ENCODE results near the gene CD52.
"Not testable (repeated sequence)": the region's sequence is repeated elsewhere in the genome, so short reads cannot be mapped to it uniquely, and the experiment has no call there.

CD52 gene

GRCh38 chr1:26284597-26285347 is 33.0 kb upstream of the CD52 start:
- DNase-seq: peak; percentile 97

DNA sequence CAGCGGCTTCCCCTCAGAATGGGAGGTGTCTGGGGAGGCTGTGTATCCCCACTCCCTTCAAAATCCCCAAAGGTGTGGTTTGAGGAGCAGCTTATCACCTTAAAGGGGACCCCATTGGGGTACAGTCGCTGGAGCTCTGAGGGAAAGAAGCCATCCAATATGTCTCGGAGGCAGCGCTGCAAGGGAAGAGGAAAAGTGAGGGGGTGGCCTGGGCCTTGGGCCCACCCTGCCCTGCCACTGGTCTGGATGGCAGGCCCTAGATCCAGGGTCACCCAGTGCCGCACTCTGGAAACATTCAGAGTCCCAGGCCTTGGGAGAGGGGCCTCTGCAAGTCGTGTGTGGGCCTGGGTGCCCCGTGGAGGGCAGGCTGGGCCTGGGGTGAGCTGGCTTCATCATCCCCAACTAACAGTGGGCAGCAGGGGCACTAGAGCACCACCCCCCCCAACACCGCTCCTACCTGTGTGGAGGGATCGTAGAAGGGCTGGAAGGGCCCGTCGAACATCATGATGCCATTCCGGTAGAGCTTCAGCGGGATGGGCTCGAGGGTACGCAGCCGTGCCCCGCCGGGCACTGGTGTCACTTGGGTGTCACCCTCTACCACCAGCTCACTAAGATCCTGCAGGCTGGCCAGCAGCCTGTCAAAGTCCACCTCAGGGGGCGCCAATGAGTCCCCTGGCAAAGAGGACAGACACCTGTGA is 32.2 kb upstream of the CD52 start:
- no peak for DNase-seq

DNA sequence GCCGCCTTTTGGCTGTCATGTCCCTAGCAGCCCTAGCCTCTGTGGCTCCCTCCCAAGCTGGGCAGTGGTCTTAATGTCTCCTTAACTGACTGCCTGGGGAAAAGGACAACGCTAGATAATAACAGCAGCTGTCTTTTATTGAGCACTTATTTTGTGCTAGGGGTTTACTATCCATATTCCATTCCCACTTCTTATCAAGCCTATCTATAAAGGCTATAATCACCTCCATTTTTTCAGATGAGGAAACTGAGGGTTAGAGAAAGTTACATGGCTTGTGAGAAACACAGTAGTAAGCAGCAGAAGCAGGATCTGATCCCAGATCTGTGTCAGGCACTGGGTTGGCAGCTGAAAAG is 31.7 kb upstream of the CD52 start:
- DNase-seq: no peak

- DNase-seq: peak; percentile 46
These were observed 30.6 kb upstream of the CD52 start for GRCh38 chr1:26287033-26287711.

GRCh38 chr1:26287811-26288210 is 29.9 kb upstream of the CD52 start:
- no peak for DNase-seq

DNA sequence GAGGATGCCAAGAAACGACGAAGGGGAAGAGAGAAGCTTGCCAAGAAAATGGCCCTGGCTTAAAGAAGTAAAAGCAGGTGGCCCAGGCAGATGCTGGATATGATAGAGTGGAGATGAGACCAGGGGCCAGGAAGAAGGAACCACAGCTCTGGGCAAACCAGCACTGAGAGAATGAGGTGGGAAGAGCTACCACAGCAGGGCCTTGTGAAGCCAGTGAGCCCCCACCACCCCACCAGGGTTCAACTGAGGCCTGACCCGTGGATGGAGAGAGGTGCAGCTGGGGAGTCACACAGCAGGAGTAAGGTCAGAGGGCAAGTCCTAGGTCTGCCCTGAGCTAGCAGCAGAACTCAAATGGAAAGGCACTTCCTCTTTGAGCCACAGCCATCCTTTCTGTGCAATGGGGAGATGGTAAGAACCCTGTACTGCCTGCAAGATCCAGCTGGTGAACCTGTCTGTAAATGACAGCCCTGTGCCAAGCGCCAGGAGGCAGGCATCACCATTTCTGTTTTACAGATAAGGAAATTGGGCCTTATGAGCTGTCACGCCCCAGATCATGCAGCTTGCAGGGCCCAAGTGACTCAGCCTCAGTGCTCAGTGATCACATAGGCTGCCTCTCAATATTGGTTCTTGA is 29.3 kb upstream of the CD52 start:
- DNase-seq: no peak

GRCh38 chr1:26289158-26290059 is 28.3 kb upstream of the CD52 start:
- no peak for DNase-seq

GRCh38 chr1:26290122-26290881 is 27.5 kb upstream of the CD52 start:
- DNase-seq: no peak

GRCh38 chr1:26290882-26291261 is 26.9 kb upstream of the CD52 start:
- no peak for DNase-seq

GRCh38 chr1:26291433-26291832 is 26.3 kb upstream of the CD52 start:
- DNase-seq: no peak

DNA sequence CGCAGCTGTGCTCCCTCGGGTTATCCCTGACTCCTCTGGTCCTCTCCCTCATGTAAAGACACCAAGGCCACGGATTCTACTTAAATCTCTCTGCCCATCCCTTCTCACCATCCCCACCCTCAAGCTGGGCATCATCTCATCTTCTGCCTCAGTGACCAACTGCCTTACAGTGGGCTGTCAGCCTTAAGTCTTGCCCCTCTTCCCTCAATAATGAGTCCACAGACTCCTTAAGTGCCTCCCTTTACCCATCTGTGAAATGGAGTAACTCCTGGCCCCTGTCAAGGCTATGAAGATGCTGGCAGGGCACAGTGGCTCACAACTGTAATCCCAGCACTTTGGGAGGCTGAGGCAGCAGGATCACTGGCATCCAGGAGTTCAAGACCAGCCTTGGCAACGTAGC is 25.8 kb upstream of the CD52 start:
- no peak for DNase-seq

- DNase-seq: not testable (repeated sequence)
These were observed 25.0 kb upstream of the CD52 start for GRCh38 chr1:26292735-26293134.

- no peak for DNase-seq
These were observed 23.8 kb upstream of the CD52 start for GRCh38 chr1:26293911-26294463.

- no peak for DNase-seq
These were observed 22.3 kb upstream of the CD52 start for GRCh38 chr1:26295194-26296138.

GRCh38 chr1:26296340-26297056 is 21.3 kb upstream of the CD52 start:
- no peak for DNase-seq

GRCh38 chr1:26297057-26297790 is 20.5 kb upstream of the CD52 start:
- DNase-seq: no peak

DNA sequence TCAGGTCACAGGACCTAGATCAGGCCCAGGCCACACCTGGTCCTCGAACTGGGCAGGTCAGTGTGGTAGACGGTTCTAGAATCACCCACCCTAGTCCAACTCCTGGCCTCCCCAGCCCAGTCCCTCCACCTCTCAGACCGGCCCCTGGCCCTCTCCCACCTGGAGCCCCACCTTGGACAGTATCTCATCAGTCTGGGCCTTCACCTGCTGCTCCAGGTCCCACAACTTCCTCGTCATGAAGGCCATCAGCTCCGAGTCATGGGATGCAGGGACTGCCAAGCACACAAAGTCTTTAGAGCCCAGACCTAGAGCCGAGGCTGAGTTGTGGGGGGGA is 20.0 kb upstream of the CD52 start:
- no peak for DNase-seq

- DNase-seq: no peak
These were observed 17.0 kb upstream of the CD52 start for GRCh38 chr1:26300578-26301275.
